WTC11 (cell line): ENCODE data around the gene RPTOR.

ENCODE experiments used
- CBFB ChIP-seq: sonication (generic); formaldehyde crosslinking; IDR thresholded peaks from 2 replicates; pipeline ENCODE4 v1.8.1; 2022; ENCODE audit warnings: mild to moderate bottlenecking, low read depth, missing genetic modification reagents
- CTCF ChIP-seq: fragments of 200-600 bp; IDR thresholded peaks from 2 replicates; pipeline ENCODE4 v1.8.0; 2022; ENCODE audit warnings: antibody characterized with exemption
- ETV6 ChIP-seq: sonication (generic); formaldehyde crosslinking; IDR thresholded peaks from 2 replicates; pipeline ENCODE4 v1.8.1; 2022; ENCODE audit warnings: mild to moderate bottlenecking, missing genetic modification reagents
- RELA ChIP-seq: sonication (generic); formaldehyde crosslinking; IDR thresholded peaks from 2 replicates; pipeline ENCODE4 v1.8.1; 2022; ENCODE audit warnings: missing genetic modification reagents, mild to moderate bottlenecking, borderline replicate concordance
- SMAD4 ChIP-seq: sonication (generic); formaldehyde crosslinking; IDR thresholded peaks from 2 replicates; pipeline ENCODE4 v1.8.0; 2022; ENCODE audit warnings: mild to moderate bottlenecking, missing genetic modification reagents
- SP1 ChIP-seq: sonication (generic); formaldehyde crosslinking; conservative IDR thresholded peaks from 2 replicates; pipeline ENCODE4 v1.8.1; 2022; ENCODE audit warnings: missing genetic modification reagents
- TCF7 ChIP-seq: sonication (generic); formaldehyde crosslinking; IDR thresholded peaks from 2 replicates; pipeline ENCODE4 v1.8.0; 2022; ENCODE audit warnings: mild to moderate bottlenecking, low read depth, missing genetic modification reagents, moderate library complexity
- TP53 ChIP-seq: sonication (generic); formaldehyde crosslinking; IDR thresholded peaks from 2 replicates; pipeline ENCODE4 v1.8.1; 2023; ENCODE audit warnings: mild to moderate bottlenecking, missing genetic modification reagents
- ZNF423 ChIP-seq: fragments of 250-450 bp; sonication (Bioruptor Pico); IDR thresholded peaks from 2 replicates; pipeline ENCODE4 v2.1.2; 2022; ENCODE audit warnings: mild to moderate bottlenecking, moderate library complexity
- TF ChIP-seq, protein P1 (sequence below): sonication (generic); formaldehyde crosslinking; IDR thresholded peaks from 2 replicates; pipeline ENCODE4 v1.8.1; 2023; ENCODE audit warnings: mild to moderate bottlenecking, moderate library complexity, missing genetic modification reagents

DNA sequence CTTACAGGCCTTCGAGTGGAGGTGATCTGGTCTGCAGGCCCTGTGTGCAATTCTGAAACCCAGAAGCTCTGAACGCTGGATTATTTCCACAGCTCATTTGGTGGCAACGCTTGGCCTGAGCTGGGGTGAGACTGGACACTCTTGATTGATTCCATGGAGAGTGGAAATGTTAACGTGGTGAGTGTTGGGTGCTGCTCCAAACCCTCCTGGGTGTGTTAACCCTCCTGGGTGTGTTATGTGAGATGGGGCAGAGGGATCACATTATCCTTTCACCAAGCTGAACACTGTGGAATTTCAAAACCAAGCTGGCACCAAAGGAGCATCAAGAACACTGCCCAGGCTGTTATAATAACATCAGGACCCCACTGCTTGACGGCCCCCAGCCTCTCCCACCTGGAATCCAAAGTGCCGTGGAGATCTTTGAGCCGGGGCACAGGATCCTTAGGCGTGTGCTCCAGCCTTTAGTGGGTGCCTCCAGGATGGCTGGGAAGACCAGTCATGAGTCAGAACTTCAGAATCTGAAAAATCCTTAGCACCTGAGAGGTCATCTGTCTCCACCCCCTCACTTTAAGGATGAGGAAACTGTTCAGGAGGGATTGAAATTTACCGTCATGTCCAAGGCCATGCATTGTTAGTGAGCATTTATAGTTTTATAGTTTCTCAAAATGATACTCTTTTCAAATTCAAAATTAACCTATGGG, 75.0 kb downstream of the RPTOR start:
- TF ChIP-seq ETV6 (CRISPR knock-in tag) (no peak), CTCF (no peak), ZNF423 (no peak), SMAD4 (CRISPR knock-in tag) (no peak), CBFB (CRISPR knock-in tag) (no peak), RELA (CRISPR knock-in tag) (no peak), TP53 (CRISPR knock-in tag) (no peak), SP1 (CRISPR knock-in tag) (no peak), TCF7 (CRISPR knock-in tag) (no peak)
- TF ChIP-seq, protein P1, sequence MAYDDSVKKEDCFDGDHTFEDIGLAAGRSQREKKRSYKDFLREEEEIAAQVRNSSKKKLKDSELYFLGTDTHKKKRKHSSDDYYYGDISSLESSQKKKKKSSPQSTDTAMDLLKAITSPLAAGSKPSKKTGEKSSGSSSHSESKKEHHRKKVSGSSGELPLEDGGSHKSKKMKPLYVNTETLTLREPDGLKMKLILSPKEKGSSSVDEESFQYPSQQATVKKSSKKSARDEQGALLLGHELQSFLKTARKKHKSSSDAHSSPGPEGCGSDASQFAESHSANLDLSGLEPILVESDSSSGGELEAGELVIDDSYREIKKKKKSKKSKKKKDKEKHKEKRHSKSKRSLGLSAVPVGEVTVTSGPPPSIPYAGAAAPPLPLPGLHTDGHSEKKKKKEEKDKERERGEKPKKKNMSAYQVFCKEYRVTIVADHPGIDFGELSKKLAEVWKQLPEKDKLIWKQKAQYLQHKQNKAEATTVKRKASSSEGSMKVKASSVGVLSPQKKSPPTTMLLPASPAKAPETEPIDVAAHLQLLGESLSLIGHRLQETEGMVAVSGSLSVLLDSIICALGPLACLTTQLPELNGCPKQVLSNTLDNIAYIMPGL (CRISPR knock-in tag) = no peak
